Measurements from ENCODE around the gene CDK14. TPM values are rescaled to one million over a fixed set of nuclear protein-coding genes. Genes with fewer than 3 reads are reported as not detected.

The CDK14 gene
- total and polyA plus RNA-seq, 2 of the 8 experiments (the other 6 are each of a cell fraction or from before 2014, with no cell fraction given): 5.5 to 47.3 TPM

- no peak for TF ChIP-seq CHD7 (IDR thresholded peaks at IDR 0.05; ENCODE audit: insufficient replicate concordance, low read length)
- no peak for TF ChIP-seq SIX5 (IDR thresholded peaks at IDR 0.05; ENCODE audit: low read depth, low read length)
These were observed 384.4 kb downstream of the CDK14 start (continued) for GRCh38 chr7:90980545-90980944.
